Activated T-helper 1 cell treated with Interleukin-2 at 50 U/mL for 16 hours (primary cell): ENCODE data around the gene ENOX1.
"Not testable (repeated sequence)": the region's sequence is repeated elsewhere in the genome, so short reads cannot be mapped to it uniquely, and the experiment has no call there.

Source experiments
- DNase-seq: peaks from one replicate; pipeline ENCODE4 v3.0.0-alpha.2; 2020; ENCODE audit warnings: low read depth

Gene ENOX1

GRCh38 chr13:43354153-43354945 is 432.4 kb downstream of the ENOX1 start:
- no peak for DNase-seq

DNA sequence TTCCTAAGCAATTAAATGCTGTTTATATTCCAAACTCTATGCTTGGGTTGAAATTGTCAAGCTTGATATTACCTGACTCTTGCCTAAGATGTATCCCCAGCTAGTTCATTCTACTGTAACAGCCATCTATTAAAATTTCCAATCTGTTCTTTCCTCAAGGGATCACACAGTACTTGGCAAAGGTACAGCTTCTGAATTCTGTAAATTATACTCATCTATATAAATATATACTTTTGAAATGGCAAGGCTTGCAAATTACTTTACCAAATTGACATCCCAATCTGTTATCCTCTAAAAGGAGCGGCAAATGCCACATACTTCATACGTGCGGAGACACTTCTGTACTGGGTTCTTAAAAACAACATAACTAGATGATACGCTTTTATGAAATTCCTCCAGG is 433.1 kb downstream of the ENOX1 start:
- no peak for DNase-seq

- DNase-seq: not testable (repeated sequence)
These were observed 435.2 kb downstream of the ENOX1 start for GRCh38 chr13:43351612-43352011.

DNA sequence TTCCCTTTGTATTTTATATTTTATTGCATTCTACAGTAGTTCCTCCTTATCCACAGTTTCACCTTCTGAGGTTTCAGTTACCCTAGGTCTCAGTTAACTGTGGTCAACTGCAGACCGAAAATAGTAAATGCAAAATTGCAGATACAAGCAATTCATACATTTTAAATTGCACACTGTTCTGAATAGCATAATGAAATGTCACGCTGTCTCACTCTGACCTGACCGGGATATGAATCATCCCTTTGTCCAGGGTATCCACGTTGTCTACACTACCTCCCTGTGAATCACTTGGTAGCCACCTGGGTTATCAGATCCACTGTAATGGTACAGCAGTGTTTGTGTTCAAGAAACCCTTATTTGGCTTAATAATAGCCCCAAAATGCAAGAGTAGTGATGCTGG is 438.4 kb downstream of the ENOX1 start:
- DNase-seq: no peak

DNA sequence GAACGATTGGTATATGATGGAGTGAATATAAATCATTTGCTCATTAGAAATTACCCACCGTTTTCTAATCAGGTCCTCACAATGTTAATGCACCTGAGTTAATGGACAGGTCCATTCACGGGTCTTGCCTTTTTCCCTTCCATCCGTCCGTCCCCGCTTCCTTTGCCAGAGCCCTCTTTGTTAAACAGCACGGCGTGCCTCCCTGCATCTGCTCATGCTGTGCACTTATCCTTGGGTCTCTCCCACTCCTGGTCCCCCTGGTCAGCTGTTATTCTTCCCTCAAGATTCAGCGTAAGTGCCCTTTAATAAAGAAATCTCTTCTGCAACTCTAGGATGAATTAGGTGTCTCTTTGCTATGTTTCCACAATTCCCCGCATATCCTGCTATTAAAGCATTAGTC is 438.9 kb downstream of the ENOX1 start:
- no peak for DNase-seq

- DNase-seq: no peak
These were observed 440.3 kb downstream of the ENOX1 start for GRCh38 chr13:43346427-43346826.

- no peak for DNase-seq
These were observed 443.1 kb downstream of the ENOX1 start for GRCh38 chr13:43343645-43344044.

GRCh38 chr13:43339805-43340550 is 446.8 kb downstream of the ENOX1 start:
- DNase-seq: no peak

DNA sequence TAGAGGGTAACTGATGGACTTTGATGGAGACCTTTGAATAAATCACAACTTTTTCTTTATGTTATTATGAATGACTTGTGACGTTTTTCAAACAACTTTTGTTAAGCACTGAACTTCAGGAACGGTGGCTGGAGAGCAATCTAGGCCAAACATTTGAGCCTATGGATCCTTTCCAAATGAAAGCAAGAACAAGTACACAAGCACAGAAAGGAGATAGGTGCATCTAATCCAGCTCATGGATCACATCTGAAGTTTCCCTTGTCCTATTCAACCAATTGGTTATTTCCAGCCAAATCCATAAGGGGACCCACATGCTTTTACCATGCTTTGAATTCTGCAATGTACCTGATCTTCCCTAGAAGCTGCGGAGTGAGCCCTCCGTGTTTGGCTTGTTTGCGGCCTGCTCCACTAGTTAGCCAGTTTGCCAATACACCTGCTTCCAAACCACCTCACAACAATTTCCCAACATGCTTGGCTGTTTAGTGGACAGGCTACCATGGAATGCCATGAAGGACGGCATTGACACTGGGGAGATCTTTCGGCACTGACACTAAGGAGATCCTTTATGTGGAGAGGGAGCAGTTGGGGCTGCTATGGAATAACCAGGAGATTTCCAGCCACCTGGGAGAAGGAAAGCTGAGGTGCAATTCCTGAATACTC is 447.5 kb downstream of the ENOX1 start:
- DNase-seq: no peak

DNA sequence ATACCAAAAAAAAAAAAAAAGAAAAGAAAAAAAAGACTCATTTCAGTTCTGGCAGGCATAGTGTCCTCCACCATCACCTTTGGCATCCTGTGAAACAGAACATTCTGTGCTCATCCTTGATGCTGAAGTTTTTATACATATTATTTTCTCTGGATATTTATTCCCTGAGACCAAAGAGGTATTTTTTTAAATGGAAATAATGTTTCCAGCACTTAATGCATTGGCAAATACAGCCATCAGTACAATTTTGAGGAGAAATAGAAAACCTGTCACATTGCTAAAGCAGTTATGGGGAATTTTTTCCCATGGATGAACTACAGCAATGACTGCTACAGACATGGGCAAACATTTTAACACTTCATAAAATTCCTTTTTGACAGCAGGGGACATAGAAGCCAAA is 451.0 kb downstream of the ENOX1 start:
- DNase-seq: no peak

DNA sequence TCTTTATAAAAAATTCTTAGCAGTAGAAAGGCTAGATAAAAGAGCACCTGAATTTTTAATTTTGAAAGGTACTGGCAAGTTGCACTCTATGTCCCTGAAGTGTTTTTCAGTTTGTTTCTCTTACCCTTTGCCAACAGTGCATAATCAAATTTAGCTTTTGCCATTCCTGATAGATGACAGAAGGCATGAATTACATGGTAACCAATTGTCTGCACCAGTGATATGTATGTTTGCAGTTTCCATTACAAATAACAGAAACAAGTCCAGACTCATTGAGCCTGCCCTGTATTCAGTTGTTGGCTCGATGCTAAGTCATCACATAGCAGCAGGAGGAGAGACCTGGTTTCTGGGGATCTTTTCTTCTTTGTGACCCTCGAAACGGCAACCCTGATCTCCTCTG is 453.6 kb downstream of the ENOX1 start:
- no peak for DNase-seq

GRCh38 chr13:43331672-43332071 is 455.1 kb downstream of the ENOX1 start:
- no peak for DNase-seq

DNA sequence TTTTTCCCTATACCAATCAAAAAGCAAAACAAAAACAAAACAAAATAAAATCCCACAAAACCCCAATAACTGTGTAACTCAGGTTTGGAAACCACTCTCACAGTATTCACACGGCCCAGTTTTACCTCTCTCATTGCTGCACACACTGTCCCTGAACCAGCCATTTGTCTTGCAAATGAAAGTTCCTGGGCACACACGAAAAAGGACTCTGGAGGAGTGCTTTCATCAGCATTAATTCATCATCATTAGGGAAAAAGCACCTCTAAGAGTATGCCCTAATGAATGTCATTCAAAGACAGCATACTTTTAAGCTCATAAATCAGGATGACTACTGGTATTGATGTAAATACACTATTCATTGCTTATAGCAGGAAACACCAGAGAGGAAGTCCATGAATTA is 457.1 kb downstream of the ENOX1 start:
- no peak for DNase-seq

DNA sequence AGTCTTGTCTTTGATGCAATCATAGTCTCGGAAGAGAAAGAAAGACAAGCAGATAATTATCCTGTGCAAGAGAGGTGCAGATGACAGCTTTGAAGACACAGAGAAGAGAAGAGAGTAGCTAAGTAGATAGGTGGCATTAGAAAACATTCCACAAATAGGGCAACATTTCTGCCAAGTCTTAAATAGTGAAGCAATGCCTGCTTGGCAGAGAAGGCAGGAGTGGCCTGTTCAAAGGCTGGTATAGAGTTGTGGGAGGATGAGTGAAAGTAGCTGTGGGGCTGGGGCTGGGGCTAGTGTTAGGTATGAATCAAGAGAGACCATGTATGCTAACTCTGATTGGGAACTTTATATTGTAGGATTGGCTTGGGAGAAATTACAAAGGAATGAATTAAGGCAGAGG is 457.9 kb downstream of the ENOX1 start:
- no peak for DNase-seq

- DNase-seq: no peak
These were observed 460.7 kb downstream of the ENOX1 start for GRCh38 chr13:43326100-43326499.

GRCh38 chr13:43325636-43326035 is 461.1 kb downstream of the ENOX1 start:
- DNase-seq: no peak

- no peak for DNase-seq
These were observed 462.6 kb downstream of the ENOX1 start for GRCh38 chr13:43324129-43324528.

- DNase-seq: no peak
These were observed 466.9 kb downstream of the ENOX1 start for GRCh38 chr13:43319617-43320444.

DNA sequence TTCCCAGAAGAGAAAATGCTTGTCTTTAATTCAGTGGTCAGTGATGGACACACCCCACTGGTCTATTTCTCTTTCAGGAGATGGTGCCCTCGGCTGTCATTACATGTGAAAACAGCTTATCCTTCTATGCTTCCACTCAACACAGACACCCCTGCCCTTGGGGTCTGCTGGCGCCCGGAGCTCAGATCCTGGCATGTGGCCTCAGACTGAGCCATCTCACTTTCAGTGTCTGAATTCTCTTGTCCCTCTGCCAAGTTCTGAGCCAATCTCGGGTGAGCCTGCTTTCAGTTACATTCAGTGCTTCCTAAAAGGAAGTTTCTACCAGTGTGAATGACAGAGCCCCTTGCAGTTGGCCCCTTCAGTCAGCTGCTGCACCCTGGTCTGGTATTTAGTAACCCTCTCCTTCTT is 469.8 kb downstream of the ENOX1 start:
- no peak for DNase-seq

DNA sequence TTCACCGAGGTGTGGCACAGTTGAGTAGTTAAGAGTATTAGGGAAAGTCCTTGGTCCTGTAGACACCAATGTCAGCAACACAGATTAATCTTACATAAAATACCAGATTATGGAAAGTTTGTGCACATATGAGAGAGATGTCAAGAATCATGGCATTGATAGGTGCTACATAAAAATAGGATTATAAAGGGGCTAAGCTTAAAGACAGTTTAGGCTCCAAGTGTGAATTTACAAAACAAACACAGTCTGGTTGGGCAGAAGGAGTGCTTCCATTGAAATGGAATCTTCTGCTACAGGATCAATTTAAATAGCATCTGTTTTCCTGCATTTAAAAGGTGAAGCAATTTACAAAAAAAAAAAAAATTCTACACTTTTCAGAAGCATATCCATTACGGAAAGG is 470.5 kb downstream of the ENOX1 start:
- no peak for DNase-seq

DNA sequence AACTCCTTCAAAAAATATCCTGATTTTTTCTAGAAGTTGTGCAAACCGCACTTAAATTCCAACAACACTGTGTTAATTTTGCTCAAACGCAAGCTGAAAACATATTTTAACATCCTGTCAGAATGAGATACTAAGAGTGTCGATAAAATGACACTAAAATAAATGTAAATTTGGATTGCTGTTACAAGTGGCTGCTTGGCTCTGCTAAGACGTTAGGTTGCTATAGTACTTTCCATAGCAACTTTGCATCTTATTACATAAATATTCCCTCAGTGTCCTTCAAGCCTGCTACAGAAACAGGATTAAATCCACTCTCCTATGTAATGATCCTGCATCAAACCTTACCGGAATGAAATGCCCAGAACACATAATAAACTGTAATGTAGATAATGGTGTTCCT is 471.2 kb downstream of the ENOX1 start:
- no peak for DNase-seq

DNA sequence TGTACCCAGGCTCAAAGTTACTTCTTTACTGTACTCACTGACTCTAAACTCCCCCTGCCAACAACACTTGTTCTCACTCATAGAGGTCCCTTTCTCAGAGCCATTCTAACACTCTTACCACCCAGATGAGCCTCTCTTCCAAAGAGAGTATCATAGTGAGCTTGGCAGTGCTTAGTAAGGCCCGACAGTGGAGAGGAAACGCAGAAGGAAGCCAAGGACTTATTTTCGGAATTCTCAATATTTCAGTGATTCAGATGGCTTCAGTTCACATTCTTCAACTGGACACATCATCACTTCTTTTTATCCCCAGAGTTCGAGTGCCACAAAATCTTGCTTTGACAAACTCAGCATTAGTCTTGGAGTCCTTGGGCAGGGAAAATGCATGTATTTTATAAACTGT is 477.5 kb downstream of the ENOX1 start:
- no peak for DNase-seq
